ENCODE measurements around the gene LSP1. TPM values are rescaled to one million over a fixed set of nuclear protein-coding genes. Genes with fewer than 3 reads are reported as not detected.

LSP1 gene
- total RNA-seq, 2 experiments from 2014 or later = 42.4 to 42.9 TPM

DNA sequence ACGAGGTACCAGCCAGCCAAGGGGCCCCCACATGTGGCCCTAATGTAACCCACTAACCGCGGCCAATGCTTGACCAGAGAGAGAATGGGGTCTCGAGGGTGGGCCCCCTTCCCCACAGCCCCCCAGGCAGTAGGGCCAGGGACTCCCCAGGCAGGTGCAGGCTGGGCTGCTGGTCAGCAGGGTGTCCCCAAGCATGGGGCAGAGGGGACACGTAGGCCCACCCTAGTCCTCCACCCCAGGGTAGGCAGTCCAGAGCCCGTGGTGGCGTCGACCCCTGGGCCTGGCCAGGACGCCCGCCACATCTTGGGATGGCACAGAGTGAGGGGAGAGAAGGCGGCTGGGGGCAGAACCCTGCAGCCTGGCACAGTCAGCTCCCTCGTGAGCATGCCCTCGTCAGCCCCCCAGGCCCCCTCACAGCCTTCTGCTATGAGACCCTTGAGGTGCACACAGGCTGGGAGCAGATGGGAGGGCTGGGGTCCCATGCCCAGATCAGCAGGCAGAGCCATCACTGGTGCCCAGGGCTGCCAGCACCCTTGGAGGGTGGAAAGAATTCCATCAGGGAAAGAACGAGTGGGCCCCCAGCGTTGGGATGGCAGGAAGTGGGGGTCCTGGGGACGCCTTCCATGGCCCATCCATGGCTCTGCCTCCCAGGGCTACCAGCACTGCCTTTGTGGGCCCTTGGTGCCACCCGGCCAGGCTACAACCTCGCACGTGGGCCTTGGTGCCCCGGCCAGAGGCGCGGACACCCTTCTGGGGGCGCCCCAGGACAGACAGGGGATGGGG is 72.7 kb downstream of the LSP1 start:
- DNase-seq = no peak
- Mint-ChIP-seq H3K36me3 (ENCODE audit: low read depth) (no peaks in the 10 kb centered on the region), H3K27ac (no peak overlapping the region), H3K4me3 (no peak overlapping the region), H3K9me3 (no peaks in the 10 kb centered on the region), H3K4me1 (ENCODE audit: low read depth) (peaks cover 6% of the 10 kb centered on the region), H3K27me3 (ENCODE audit: low read depth) (no peaks in the 10 kb centered on the region)
- intact Hi-C loops (cut with micrococcal nuclease) = no loop called here
- CTCF ChIA-PET = no interaction called here

DNA sequence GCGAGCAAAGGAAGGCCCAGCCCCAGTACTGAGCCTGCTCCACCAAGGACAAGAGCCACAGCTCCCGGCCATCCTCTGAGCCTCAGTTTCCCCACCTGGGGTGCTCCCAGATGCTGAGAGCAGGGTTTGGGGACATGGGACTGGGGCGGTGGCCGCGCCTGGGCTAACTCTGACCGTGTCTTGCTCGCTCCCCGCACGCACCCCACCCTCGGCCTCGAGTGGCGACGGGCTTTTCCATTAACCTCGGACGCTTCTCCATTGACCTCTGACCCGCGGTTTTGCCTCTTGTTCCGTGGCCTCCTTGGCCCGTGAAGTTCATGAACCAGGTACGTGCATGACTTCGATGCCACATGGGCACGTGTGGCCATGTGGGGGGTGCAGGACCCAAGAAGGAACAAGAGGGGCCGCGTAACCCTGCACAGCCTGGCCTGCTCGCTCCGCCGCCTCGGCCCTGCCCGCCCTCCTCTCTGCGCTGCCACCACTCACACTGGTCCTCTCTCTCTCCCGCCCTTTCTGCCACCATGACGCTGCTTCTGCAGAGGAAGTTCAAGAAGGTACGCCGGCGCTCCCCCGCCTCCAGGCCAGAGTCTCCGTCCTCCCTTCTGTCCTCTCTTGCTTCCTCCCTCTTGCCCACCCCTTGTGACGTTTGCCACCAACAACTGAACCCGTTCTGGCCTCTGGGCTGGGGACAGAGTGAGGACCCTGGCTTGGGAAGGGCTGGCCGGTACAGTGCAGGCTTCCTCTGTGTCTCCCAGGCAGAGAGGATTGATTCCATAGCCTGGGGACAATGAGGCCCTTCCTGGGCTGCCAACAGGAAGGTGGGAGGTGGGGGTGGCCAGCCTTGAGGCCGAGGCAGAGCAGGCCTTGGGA is 73.5 kb downstream of the LSP1 start:
- Mint-ChIP-seq H3K4me3 (no peak overlapping the region), H3K9me3 (no peaks in the 10 kb centered on the region), H3K36me3 (ENCODE audit: low read depth) (no peaks in the 10 kb centered on the region), H3K27me3 (ENCODE audit: low read depth) (no peaks in the 10 kb centered on the region), H3K4me1 (ENCODE audit: low read depth) (peaks cover 6% of the 10 kb centered on the region), H3K27ac (no peak overlapping the region)
- CTCF ChIA-PET = no interaction called here
- DNase-seq = no peak
- intact Hi-C loops (cut with micrococcal nuclease) = no loop called here

DNA sequence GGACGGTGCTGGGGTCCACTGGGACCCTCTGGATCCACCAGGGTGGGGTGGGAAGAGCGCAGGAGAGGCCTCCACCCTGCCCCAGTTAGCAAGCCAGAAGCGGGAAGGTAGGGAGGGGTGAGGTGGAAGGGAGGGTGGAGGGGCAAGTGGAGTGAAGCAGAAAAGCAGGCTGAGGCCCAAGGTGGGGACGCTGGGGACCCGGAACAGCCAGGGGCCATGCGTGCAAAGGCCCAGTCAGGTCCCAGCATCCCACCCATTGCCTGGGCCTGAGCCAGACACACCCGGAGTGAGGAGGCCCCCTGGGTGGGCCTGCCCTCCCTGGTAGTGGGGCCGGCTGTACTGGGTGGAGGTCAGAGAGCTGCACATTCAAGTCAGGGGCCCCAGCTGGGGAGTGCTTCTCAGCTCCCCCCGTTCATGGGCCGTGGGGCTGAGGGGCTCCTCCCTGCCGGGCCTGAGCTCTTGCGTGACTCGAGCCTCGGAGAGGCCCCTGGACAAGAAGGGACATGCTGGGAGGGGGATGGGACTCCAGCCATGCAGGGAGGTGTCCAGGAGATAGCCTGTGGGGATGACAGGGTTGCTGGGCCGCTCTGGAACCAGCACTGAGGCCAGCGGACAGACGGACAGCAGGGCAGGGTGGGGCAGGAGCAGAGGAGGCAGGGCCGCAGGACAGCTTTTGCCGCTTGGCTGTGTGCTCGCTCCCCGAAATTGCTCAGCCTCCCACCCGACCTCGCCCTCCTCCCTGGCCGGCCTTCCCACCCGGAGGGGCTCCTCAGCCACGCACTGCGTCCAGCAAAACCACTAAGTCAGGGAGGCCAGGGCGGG is 74.4 kb downstream of the LSP1 start:
- H3K9me3 Mint-ChIP-seq = no peaks in the 10 kb centered on the region
- peaks cover 6% of the 10 kb centered on the region for H3K4me1 Mint-ChIP-seq (ENCODE audit: low read depth)
- H3K27me3 Mint-ChIP-seq (ENCODE audit: low read depth) = no peaks in the 10 kb centered on the region
- no peak for DNase-seq
- no peak overlapping the region for H3K27ac Mint-ChIP-seq
- CTCF ChIA-PET = no interaction called here
- no peak overlapping the region for H3K4me3 Mint-ChIP-seq
- intact Hi-C loops (cut with micrococcal nuclease) = no loop called here
- H3K36me3 Mint-ChIP-seq (ENCODE audit: low read depth) = no peaks in the 10 kb centered on the region

GRCh38 chr11:1927848-1928469 is 75.1 kb downstream of the LSP1 start:
- H3K4me1 Mint-ChIP-seq (ENCODE audit: low read depth) = peaks cover 4% of the 10 kb centered on the region
- no peaks in the 10 kb centered on the region for H3K9me3 Mint-ChIP-seq
- intact Hi-C loops (cut with micrococcal nuclease) = no loop called here
- H3K27me3 Mint-ChIP-seq (ENCODE audit: low read depth) = no peaks in the 10 kb centered on the region
- H3K4me3 Mint-ChIP-seq = no peak overlapping the region
- no peak for DNase-seq
- CTCF ChIA-PET = no interaction called here
- H3K36me3 Mint-ChIP-seq (ENCODE audit: low read depth) = no peaks in the 10 kb centered on the region
- H3K27ac Mint-ChIP-seq = no peak overlapping the region

DNA sequence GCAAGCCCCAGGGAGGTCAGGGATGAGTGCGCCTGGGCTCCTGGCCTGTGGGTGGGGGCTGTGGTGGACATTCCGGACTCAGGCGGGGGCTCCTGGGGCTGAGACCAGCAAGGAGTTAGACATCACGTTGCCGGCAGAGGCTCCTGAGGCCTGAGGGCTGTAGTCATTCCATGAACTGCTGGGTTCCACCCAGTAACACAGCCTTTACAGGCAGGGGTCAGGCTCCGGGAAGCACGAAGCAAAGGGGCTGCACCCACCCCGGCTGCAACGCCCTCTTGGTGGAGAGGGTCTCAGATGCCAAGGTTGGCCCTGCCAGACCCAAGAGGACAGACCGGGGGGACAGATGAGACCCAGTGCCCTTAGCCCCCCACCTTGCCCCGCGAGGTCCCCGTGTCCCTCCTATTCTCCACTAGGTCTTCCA is 75.6 kb downstream of the LSP1 start:
- no peak overlapping the region for H3K27ac Mint-ChIP-seq
- CTCF ChIA-PET = no interaction called here
- intact Hi-C loops (cut with micrococcal nuclease) = no loop called here
- H3K4me3 Mint-ChIP-seq = no peak overlapping the region
- H3K4me1 Mint-ChIP-seq (ENCODE audit: low read depth) = peaks cover 4% of the 10 kb centered on the region
- no peaks in the 10 kb centered on the region for H3K27me3 Mint-ChIP-seq (ENCODE audit: low read depth)
- no peak for DNase-seq
- no peaks in the 10 kb centered on the region for H3K36me3 Mint-ChIP-seq (ENCODE audit: low read depth)
- H3K9me3 Mint-ChIP-seq = no peaks in the 10 kb centered on the region

GRCh38 chr11:1928891-1929541 is 76.1 kb downstream of the LSP1 start:
- Mint-ChIP-seq H3K9me3 (no peaks in the 10 kb centered on the region), H3K27me3 (ENCODE audit: low read depth) (no peaks in the 10 kb centered on the region), H3K4me1 (ENCODE audit: low read depth) (peaks cover 4% of the 10 kb centered on the region), H3K4me3 (no peak overlapping the region), H3K27ac (no peak overlapping the region), H3K36me3 (ENCODE audit: low read depth) (no peaks in the 10 kb centered on the region)
- intact Hi-C loops (cut with micrococcal nuclease) = no loop called here
- DNase-seq = no peak
- CTCF ChIA-PET = no interaction called here

DNA sequence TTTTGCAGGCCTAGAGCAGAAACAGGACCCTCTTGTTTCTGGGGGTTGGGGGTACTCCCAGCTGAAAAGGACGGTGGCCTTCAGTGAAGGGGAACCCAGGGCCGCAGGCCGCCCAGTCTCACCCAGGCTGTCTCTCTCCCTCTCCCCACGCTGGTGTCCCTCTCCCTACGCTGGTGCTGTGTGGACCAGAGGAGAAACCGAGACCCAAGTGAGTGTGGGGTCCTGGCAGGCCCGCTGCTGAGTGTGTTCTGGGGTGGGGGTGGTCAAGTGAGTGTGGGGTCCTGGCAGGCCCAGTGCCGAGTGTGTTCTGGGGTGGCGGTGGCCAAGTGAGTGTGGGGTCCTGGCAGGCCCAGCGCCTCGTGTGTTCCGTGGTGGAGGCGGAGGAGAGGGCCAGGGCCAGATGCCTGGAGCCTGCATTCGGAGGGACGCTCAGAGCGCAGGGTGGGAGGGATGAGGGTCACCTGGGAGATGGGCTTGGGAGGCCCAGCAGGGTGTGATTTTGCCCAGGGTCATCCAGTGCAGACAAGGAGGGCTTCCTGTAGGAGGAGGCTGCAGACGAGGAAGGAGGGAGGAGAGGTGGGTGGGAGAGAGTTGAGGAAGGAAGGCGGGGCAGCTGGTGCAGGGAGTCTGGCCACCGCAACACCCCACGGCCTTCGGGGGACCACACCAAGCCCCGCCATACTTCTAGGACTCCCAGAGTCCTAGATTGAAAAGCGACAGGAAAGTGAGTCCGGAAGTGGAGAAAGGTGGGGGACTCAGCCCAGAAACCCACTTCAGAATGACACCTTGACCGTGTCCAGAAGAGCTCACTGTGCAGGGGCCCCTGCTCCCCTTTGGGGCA is 77.0 kb downstream of the LSP1 start:
- Mint-ChIP-seq H3K9me3 (no peaks in the 10 kb centered on the region), H3K27me3 (ENCODE audit: low read depth) (no peaks in the 10 kb centered on the region), H3K36me3 (ENCODE audit: low read depth) (no peaks in the 10 kb centered on the region), H3K4me3 (no peak overlapping the region), H3K27ac (no peak overlapping the region), H3K4me1 (ENCODE audit: low read depth) (peaks cover 4% of the 10 kb centered on the region)
- intact Hi-C loops (cut with micrococcal nuclease) = no loop called here
- DNase-seq = no peak
- CTCF ChIA-PET = no interaction called here

DNA sequence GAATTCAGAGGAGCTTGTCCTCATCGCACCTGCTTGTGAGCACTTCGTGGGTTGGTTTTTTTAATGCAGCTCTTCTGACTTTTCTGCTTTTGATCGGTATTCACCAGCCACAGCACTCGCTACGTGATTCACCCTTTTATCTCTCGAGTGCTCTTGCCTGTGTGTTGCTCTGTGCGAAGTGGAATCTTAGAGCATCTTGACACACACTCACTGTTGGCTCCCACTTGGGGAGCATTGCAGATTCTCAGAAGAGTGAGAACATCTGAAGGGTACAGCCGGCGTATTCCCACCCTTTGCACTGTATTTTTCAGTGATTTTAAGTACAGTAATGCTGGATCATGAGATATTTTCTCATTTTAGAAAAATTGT is 77.6 kb downstream of the LSP1 start:
- DNase-seq = no peak
- Mint-ChIP-seq H3K4me1 (ENCODE audit: low read depth) (peaks cover 4% of the 10 kb centered on the region), H3K4me3 (no peak overlapping the region), H3K9me3 (no peaks in the 10 kb centered on the region), H3K27ac (no peak overlapping the region), H3K36me3 (ENCODE audit: low read depth) (no peaks in the 10 kb centered on the region), H3K27me3 (ENCODE audit: low read depth) (no peaks in the 10 kb centered on the region)
- CTCF ChIA-PET = no interaction called here
- intact Hi-C loops (cut with micrococcal nuclease) = no loop called here

DNA sequence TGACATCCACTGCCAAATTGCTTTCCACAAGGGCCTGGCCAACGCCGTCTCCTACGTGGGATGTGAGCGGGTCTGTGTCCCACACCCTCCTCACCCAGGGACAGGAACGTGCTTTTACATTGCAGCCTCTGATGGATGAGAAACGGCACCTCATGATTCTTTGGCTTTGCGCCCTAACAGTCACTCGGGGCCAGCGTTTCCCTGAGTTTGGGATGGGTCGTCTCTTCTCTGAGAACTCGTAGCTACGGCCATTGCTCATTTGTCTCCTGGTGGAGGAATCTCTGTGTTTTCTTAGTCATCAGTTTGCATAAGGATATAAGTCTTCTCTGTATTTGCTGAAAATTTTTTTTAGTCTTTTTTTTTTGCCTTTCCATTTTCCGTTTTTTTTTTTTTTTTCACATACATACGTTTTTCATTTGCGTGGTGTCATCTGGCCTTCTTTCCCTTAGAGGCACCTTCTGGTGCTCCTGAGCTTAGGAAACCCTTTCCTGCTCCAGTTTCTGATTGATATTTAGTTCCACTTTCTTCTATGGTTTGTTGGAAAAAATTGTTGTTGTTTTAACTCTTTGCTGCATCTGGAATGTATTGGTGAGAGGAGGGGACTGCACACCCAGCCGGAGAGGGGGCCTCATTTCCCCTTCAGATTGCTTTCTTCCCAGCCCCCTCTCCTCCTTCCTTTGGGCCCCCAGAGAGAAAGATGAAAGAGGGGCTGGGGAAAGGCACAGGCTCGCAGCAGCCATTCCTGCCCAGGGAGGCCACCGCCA is 78.6 kb downstream of the LSP1 start:
- Mint-ChIP-seq H3K4me3 (no peak overlapping the region), H3K27me3 (ENCODE audit: low read depth) (no peaks in the 10 kb centered on the region), H3K9me3 (no peaks in the 10 kb centered on the region), H3K4me1 (ENCODE audit: low read depth) (peaks cover 4% of the 10 kb centered on the region), H3K36me3 (ENCODE audit: low read depth) (no peaks in the 10 kb centered on the region), H3K27ac (no peak overlapping the region)
- DNase-seq = no peak
- CTCF ChIA-PET = interaction anchor here (0.6 kb wide), 1 partner anchor 382 kb away, joined by 3 read pairs; no protein-coding TSS in a partner anchor
- intact Hi-C loops (cut with micrococcal nuclease) = no loop called here

GRCh38 chr11:1932105-1932480 is 79.2 kb downstream of the LSP1 start:
- Mint-ChIP-seq H3K9me3 (no peaks in the 10 kb centered on the region), H3K4me3 (no peak overlapping the region), H3K27me3 (ENCODE audit: low read depth) (no peaks in the 10 kb centered on the region), H3K4me1 (ENCODE audit: low read depth) (peaks cover 4% of the 10 kb centered on the region), H3K36me3 (ENCODE audit: low read depth) (no peaks in the 10 kb centered on the region), H3K27ac (no peak overlapping the region)
- intact Hi-C loops (cut with micrococcal nuclease) = no loop called here
- no peak for DNase-seq
- CTCF ChIA-PET = interaction anchor here (0.6 kb wide), 1 partner anchor 238 kb away, joined by 3 read pairs; no protein-coding TSS in a partner anchor

All from activated naive CD4-positive, alpha-beta T cell treated with anti-CD3 and anti-CD28 coated beads for 36 hours (primary cell).